ENCODE data around the gene PPP2R2C.

The PPP2R2C gene

DNA sequence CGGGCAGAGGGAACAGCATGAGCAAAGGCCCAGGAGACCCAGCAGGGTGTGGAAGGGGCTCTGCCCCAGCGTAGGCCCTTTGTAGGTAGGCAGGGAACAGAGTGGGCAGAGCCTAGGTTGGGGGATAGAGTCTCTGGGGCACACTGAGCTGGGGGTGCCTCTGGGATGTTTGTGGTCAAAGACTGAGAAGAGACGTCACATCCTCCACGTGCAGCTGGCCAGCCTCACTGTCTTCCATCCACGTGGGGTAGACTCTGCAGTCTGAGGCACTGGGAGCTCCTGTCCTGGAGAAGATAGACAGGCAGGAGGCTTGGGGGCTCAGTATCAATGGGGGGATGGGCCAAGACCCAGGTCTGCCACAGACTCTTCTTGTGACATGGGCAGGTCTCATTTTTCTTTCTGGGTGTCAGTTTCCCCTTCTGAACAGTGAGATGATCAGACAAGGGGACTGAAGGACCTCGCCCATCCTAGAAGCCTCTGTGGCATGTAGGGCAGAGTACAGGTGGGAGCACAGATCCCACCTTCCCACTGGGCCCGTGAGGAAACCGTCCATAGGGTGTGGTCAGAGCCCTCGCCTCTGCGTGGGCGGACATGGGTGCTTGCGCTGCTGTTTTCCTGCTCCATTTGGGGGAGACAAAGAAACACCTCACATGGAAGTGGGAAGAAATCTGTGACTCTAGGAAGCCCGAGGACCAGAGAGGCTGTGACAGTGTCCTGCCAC lies 179.9 kb downstream of the PPP2R2C start:
- TF ChIP-seq, protein P1, sequence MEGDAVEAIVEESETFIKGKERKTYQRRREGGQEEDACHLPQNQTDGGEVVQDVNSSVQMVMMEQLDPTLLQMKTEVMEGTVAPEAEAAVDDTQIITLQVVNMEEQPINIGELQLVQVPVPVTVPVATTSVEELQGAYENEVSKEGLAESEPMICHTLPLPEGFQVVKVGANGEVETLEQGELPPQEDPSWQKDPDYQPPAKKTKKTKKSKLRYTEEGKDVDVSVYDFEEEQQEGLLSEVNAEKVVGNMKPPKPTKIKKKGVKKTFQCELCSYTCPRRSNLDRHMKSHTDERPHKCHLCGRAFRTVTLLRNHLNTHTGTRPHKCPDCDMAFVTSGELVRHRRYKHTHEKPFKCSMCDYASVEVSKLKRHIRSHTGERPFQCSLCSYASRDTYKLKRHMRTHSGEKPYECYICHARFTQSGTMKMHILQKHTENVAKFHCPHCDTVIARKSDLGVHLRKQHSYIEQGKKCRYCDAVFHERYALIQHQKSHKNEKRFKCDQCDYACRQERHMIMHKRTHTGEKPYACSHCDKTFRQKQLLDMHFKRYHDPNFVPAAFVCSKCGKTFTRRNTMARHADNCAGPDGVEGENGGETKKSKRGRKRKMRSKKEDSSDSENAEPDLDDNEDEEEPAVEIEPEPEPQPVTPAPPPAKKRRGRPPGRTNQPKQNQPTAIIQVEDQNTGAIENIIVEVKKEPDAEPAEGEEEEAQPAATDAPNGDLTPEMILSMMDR (IDR thresholded peaks at IDR 0.05; ENCODE audit: extremely low read depth, missing control alignments) = no peak
- DNase-seq (ENCODE audit: low spot score) = no peak

DNA sequence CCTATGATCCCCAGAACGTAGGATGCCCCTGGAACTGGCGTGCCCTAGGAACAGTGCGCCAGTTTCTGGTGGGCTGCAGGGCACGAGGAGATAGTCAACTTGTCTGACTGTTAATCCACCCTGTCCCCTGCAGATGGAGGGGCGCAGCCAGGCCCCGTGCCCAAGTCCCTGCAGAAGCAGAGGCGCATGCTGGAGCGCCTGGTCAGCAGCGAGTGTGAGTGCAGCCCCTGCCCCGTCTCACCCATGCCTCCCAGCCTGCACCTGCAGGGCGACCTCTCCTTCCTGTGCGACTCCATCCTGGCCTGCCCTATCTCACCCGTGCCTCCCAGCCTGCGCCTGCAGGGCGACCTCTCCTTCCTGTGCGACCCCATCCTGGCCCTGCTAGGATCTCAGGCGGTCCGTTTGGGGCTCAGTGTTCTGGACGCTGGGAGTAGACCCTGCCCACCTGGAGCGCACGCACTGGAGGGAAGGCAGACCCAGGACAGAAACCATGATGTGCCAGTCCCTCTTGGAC lies 180.6 kb downstream of the PPP2R2C start:
- DNase-seq (ENCODE audit: low spot score) = no peak
- TF ChIP-seq, protein P1 (IDR thresholded peaks at IDR 0.05; ENCODE audit: extremely low read depth, missing control alignments) = no peak

DNA sequence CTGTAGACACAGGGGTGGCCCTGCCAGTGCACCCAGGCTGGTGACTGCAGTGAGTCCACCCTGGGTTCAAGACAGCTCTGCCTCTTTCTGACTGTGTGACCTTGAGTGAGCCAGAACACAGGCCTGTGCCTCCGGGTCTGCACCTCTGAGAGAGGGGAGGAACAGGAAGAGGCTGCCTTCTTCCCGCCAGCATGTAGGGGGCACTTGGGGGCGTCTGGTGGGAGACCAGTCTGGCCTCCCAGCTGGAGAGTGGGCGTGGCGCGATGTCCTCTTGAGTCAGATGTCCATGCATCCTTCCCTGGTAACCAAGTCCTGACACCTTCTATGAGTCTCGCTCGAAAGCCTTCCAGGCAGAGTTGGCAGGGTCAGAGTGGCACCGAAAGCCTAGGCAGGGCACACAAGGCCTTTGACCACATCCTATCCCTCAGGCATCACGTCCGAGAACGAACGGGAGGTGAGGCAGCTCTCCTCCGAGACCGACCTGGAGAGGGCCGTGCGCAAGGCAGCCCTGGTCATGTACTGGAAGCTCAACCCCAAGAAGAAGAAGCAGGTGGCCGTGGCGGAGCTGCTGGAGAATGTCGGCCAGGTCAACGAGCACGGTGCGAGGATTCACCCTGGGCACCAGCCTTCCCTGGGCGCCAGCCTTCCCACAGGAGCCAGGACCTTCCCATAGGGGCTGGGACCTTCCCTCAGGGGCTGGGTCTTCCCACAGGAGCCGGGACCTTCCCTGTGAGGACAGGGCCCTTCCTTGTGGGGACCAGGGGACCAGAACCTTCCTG lies 181.5 kb downstream of the PPP2R2C start:
- no peak for DNase-seq (ENCODE audit: low spot score)
- TF ChIP-seq, protein P1 (IDR thresholded peaks at IDR 0.05; ENCODE audit: extremely low read depth, missing control alignments) = no peak

DNA sequence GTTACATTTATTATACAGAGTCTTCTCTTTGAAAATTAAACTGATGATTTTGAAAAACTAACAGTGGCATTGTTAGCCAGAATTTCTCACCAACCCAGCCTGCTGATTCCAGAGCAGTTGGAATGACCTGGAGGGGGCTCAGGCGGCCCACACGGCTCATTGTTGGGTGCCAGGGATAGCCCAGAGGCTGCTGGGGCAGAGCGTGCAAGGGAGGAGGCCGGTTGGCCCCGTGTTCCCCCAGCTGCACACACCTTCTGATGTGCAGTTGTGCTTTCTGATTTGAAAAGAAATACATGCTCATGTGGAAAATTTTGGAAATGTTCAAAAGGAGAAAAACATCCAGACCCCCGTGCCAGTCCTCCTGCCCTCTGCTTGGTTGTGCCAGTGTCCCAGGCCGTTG lies 182.2 kb downstream of the PPP2R2C start:
- TF ChIP-seq, protein P1 (IDR thresholded peaks at IDR 0.05; ENCODE audit: extremely low read depth, missing control alignments) = no peak
- DNase-seq (ENCODE audit: low spot score) = no peak

GRCh38 chr4:6288871-6289270 lies 183.5 kb downstream of the PPP2R2C start:
- no peak for DNase-seq (ENCODE audit: low spot score)
- TF ChIP-seq, protein P1 (IDR thresholded peaks at IDR 0.05; ENCODE audit: extremely low read depth, missing control alignments) = no peak

DNA sequence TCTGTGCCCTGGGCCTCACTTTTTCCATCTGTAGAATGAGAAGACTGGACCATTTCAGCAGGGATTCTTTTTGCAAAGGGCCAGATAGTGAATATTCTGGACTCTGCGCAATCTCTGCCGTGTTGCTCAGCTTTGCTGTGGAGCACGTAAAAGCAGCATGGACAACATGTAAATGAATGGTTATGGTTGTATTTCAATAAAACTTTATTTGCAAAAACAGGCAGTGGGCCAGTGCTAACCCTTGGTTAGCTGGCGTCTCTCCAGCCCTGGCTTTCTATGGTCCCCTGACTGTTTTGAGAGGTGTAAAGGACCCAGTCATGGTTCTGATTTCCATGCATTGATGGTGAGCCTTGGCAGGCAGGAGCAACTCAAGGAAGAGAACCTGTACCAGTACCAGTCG lies 184.1 kb downstream of the PPP2R2C start:
- no peak for DNase-seq (ENCODE audit: low spot score)
- TF ChIP-seq, protein P1 (IDR thresholded peaks at IDR 0.05; ENCODE audit: extremely low read depth, missing control alignments) = no peak

Measured in GM20000 (cell line).